Osteoblast (primary cell): Measurements from ENCODE around the gene SAMD11. TPM values are rescaled to one million over a fixed set of nuclear protein-coding genes. Genes with fewer than 3 reads are reported as not detected.

Experiments
- DNase-seq: peaks from one replicate; pipeline ENCODE4 v3.0.0; 2011; ENCODE audit warnings: low spot score, mixed read lengths; ENCODE audit not compliant: insufficient read length; ENCODE audit errors: missing footprints
- H2AFZ ChIP-seq: 2 replicates; pipeline ENCODE4 v1.6.0; 2011; ENCODE audit warnings: mild to moderate bottlenecking, low read length
- H3K27ac ChIP-seq: 2 replicates; pipeline ENCODE4 v1.5.1; 2011; ENCODE audit warnings: mild to moderate bottlenecking, low read depth, low read length, moderate library complexity
- H3K27me3 ChIP-seq: 2 replicates; pipeline ENCODE4 v1.6.0; 2012; ENCODE audit warnings: mild to moderate bottlenecking, control low read depth, inconsistent platforms, low read length, moderate library complexity; ENCODE audit not compliant: insufficient read depth
- H3K36me3 ChIP-seq: 2 replicates; pipeline ENCODE4 v1.5.1; 2011; ENCODE audit warnings: mild to moderate bottlenecking, low read length, control low read depth, moderate library complexity; ENCODE audit not compliant: insufficient read depth
- H3K4me1 ChIP-seq: 2 replicates; pipeline ENCODE4 v1.5.1; 2011; ENCODE audit warnings: mild to moderate bottlenecking, low read length, control low read depth, moderate library complexity; ENCODE audit not compliant: insufficient read depth
- H3K4me2 ChIP-seq: 2 replicates; pipeline ENCODE4 v1.6.0; 2011; ENCODE audit warnings: mild to moderate bottlenecking, low read length; ENCODE audit not compliant: insufficient read depth
- H3K4me3 ChIP-seq: fragments of 200-600 bp; sonication (generic); 3 replicates; pipeline ENCODE4 v1.5.1; 2012; ENCODE audit warnings: mild to moderate bottlenecking, low read length, inconsistent platforms; ENCODE audit not compliant: insufficient read depth
- H3K79me2 ChIP-seq: 2 replicates; pipeline ENCODE4 v1.6.0; 2012; ENCODE audit warnings: mild to moderate bottlenecking, low read length, control low read depth, inconsistent platforms; ENCODE audit not compliant: insufficient read depth
- H3K9me3 ChIP-seq: 2 replicates; pipeline ENCODE4 v1.5.1; 2011; ENCODE audit warnings: low read depth, low read length, control low read depth
- H4K20me1 ChIP-seq: 2 replicates; pipeline ENCODE4 v1.6.0; 2012; ENCODE audit warnings: mild to moderate bottlenecking, low read length, control low read depth; ENCODE audit not compliant: insufficient read depth
- CTCF ChIP-seq: IDR thresholded peaks from 2 replicates; pipeline ENCODE4 v1.5.1; 2011; ENCODE audit warnings: mild to moderate bottlenecking, low read depth, low read length, moderate library complexity; ENCODE audit errors: extremely low read depth
- total RNA-seq: library from RNA; depleted of rRNA; stranded (reverse); fragments of >200 nt; gene quantifications from 2 replicates; pipeline ENCODE4 v1.2.3, GENCODE V29; 2012

Gene SAMD11
- total RNA-seq, 1 donor, result 8.3 TPM

- Histone ChIP-seq H3K27me3 (no peaks in the 10 kb centered on the region), H3K36me3 (peaks cover 10% of the 10 kb centered on the region), H3K27ac (no peak overlapping the region), H3K4me3 (peak overlapping the region; percentile 90), H4K20me1 (no peaks in the 10 kb centered on the region), H3K4me1 (peaks cover 10% of the 10 kb centered on the region), H3K9me3 (no peaks in the 10 kb centered on the region), H3K79me2 (no peaks in the 10 kb centered on the region), H3K4me2 (peak overlapping the region; percentile 88), H2AFZ (peak overlapping the region; percentile 78)
- peak; percentile 90 for DNase-seq
- TF ChIP-seq CTCF, result no peak
These were observed 41.9 kb downstream of the SAMD11 start for GRCh38 chr1:965526-966134.

- peak within 1 kb of the TSS; percentile 90 for H3K4me3 ChIP-seq
- no peaks in the 10 kb centered on the region for H3K79me2 ChIP-seq
- DNase-seq, result peak; percentile 98
- TF ChIP-seq CTCF, result no peak
- H3K36me3 ChIP-seq, result peaks cover 10% of the 10 kb centered on the region
- H3K4me1 ChIP-seq, result peaks cover 10% of the 10 kb centered on the region
- peak within 1 kb of the TSS; percentile 61 for H3K27ac ChIP-seq
- peak within 1 kb of the TSS; percentile 78 for H2AFZ ChIP-seq
- H3K9me3 ChIP-seq, result no peaks in the 10 kb centered on the region
- H4K20me1 ChIP-seq, result no peaks in the 10 kb centered on the region
- H3K4me2 ChIP-seq, result peak within 1 kb of the TSS; percentile 88
- H3K27me3 ChIP-seq, result no peaks in the 10 kb centered on the region
These were observed 42.5 kb downstream of the SAMD11 start, which contains the start of gene PLEKHN1 for GRCh38 chr1:966135-966703. Gene PLEKHN1, plus strand, starts transcription at chr1:966482. Its CDS starts 50 bp downstream, at chr1:966532.

- H3K79me2 ChIP-seq, result no peaks in the 10 kb centered on the region
- DNase-seq, result peak; percentile 100
- peak overlapping the region; percentile 90 for H3K4me3 ChIP-seq
- peak overlapping the region; percentile 61 for H3K27ac ChIP-seq
- no peaks in the 10 kb centered on the region for H3K9me3 ChIP-seq
- H3K4me2 ChIP-seq, result peak overlapping the region; percentile 88
- H3K4me1 ChIP-seq, result peaks cover 10% of the 10 kb centered on the region
- no peaks in the 10 kb centered on the region for H3K27me3 ChIP-seq
- H2AFZ ChIP-seq, result peak overlapping the region; percentile 78
- H4K20me1 ChIP-seq, result no peaks in the 10 kb centered on the region
- H3K36me3 ChIP-seq, result peaks cover 10% of the 10 kb centered on the region
- TF ChIP-seq CTCF, result no peak
These were observed 43.1 kb downstream of the SAMD11 start for GRCh38 chr1:966704-967300.
